GM12864 (cell line): ENCODE results near the gene KCNG2.

Experiments used
- DNase-seq: peaks from one replicate; pipeline ENCODE4 v3.0.0-alpha.2; 2011; ENCODE audit warnings: low read depth
- H3K4me3 ChIP-seq: 2 replicates; pipeline ENCODE4 v1.5.1; 2011; ENCODE audit warnings: mild to moderate bottlenecking, low read depth, low read length, control low read depth
- TF ChIP-seq, protein P1 (sequence below): IDR thresholded peaks from 2 replicates; pipeline ENCODE4 v1.5.1; 2011; ENCODE audit warnings: low read depth, mild to moderate bottlenecking, moderate library complexity, low read length, control low read depth, inconsistent platforms; ENCODE audit errors: missing control alignments

KCNG2 gene

DNA sequence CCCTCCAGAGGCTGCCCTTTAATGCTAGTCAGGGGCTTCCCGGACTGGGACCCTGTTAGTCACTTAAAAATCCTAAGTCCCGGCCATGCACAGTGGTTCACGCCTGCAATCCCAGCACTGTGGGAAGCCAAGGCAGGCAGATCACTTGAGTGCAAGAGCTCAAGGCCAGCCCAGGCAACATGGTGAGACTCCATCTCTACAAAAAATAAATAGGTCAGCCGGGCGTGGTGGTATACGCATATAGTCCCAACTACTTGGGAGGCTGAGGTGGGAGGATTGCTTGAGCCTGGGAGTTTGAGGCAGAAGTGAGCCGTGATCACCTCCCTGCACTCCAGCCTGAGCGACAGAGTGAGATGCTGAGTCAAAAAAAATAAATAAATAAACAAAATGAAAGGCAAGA lies 17.2 kb upstream of the KCNG2 start:
- TF ChIP-seq, protein P1, sequence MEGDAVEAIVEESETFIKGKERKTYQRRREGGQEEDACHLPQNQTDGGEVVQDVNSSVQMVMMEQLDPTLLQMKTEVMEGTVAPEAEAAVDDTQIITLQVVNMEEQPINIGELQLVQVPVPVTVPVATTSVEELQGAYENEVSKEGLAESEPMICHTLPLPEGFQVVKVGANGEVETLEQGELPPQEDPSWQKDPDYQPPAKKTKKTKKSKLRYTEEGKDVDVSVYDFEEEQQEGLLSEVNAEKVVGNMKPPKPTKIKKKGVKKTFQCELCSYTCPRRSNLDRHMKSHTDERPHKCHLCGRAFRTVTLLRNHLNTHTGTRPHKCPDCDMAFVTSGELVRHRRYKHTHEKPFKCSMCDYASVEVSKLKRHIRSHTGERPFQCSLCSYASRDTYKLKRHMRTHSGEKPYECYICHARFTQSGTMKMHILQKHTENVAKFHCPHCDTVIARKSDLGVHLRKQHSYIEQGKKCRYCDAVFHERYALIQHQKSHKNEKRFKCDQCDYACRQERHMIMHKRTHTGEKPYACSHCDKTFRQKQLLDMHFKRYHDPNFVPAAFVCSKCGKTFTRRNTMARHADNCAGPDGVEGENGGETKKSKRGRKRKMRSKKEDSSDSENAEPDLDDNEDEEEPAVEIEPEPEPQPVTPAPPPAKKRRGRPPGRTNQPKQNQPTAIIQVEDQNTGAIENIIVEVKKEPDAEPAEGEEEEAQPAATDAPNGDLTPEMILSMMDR, result no peak
- no peak overlapping the region for H3K4me3 ChIP-seq
- no peak for DNase-seq

GRCh38 chr18:79781331-79781941 lies 16.3 kb upstream of the KCNG2 start:
- no peak overlapping the region for H3K4me3 ChIP-seq
- DNase-seq, result no peak
- TF ChIP-seq, protein P1, result no peak

DNA sequence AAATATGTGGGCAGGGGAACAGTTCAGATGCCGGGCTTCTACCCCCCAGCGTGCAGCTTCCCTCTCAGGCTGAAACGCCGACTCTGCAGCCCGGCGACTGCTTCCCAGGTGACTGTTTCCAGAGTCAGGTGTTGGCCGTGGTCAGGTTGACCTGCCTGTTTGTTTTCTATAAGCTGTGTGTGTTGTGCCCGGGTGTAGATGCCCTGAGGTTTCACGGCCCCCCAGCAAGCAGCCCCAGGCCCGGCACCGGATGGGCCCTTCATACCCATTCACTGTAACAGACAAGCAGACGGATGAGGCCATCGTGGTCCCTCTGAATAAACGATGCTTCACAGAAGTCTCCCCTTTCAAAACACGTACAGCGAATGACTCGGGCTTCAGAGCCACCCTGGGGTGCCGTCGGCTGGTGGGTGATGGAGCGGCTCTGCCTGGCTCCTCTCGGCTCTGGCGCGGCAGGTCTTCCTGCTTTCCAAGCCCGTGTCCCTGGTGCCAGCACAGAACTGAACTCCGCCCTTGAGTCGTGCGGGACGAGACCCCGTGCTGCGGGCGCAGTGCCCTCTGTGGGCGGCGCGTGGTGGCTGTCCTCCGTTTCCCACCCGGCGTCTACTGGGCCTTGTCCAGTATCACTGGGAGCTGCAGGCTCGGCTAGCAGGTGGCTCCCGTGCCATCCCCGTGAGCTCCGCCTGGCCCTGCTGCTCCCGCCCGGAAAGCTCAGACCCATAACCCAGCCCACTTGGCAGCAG lies 15.0 kb upstream of the KCNG2 start:
- no peak for DNase-seq
- TF ChIP-seq, protein P1, result no peak
- H3K4me3 ChIP-seq, result no peak overlapping the region

DNA sequence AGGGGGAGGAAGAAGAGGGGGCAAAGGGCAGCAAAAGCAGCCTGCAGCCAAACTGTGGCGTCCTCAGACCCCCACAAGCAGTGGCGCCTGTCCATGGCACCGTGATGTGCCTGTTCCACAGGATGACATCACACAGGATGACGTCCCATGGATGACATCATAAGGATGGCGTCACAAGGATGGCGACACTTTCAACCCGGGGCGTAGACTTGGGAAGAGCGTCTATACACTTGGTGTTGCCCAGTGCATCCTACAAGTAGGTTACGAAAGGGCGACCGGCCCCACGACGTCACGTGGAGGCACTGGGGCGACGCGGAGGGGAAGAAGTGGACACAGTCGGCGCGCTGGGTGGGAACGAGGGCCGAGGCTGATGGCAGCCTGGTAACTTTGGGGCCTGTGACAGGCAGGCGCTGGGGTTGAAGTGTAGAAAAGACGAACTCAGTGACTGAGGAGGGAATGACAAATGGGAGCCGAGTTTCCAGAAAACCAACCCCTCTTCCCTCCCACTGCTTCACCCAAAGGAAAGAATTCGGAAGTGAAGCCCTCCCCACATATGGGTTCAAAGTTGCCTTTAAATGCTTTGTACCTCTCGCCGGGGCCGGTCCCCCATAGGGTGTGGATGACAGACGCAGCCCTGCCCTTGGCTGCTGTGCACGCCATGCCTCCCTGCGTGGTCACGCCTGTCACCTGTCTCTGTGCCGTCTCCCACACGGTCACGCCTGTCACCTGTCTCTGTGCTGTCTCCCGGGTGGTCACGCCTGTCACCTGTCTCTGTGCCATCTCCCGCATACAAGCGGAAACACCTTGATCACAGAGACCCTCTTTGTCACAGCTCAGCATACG lies 13.4 kb upstream of the KCNG2 start:
- DNase-seq, result no peak
- TF ChIP-seq, protein P1, result no peak
- no peak overlapping the region for H3K4me3 ChIP-seq

DNA sequence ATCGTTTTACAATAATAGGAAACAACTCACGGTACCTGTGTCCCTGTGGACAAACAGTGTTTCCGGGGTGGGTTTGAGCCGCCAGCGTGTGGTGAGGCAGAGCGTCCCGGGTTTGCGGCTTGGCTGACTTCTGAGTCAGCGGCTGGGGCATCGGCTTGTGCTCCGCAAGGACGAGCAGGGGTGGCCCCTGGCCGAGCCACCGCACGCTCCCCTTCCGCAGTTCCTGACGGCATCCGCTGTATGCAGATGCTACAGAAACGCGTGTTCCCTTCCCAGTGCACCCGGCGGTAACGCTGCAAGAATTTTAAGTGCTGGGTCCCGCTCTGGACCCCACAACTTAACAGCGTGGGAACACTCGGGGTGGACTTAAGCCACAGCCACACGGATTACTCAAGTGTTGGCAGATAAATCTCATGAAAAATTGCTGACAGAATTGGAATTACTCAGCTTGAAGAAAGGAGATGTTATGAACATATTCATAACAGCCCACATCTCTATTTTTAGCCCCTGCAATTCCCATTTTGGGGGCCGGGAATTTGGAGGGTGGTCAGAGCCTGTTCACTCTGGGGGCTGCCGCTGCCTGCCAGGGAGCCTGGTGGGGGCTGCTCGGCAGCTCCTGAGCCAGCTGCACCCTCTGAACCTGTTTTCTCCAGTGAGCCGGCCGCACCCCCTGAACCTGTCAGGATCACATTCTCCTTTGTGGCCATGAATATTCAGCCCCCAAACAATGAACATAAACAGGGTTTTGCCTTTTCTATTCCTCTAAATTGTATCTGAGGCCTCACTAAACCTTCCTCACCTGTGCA lies 12.6 kb upstream of the KCNG2 start:
- DNase-seq, result no peak
- no peak overlapping the region for H3K4me3 ChIP-seq
- TF ChIP-seq, protein P1, result no peak

- TF ChIP-seq, protein P1, result no peak
- H3K4me3 ChIP-seq, result no peak overlapping the region
- no peak for DNase-seq
These were observed 11.9 kb upstream of the KCNG2 start for GRCh38 chr18:79785831-79786230.
